Hematopoietic multipotent progenitor cell treated with erythropoietin and hydrocortisone succinate and interleukin-3 and kit ligand, for 17 days (in vitro differentiated cells): Measurements from ENCODE around the gene HNRNPF.
"Not testable (repeated sequence)": the region's sequence is repeated elsewhere in the genome, so short reads cannot be mapped to it uniquely, and the experiment has no call there.

Experiments
- DNase-seq: peaks from one replicate; pipeline ENCODE4 v3.0.0-alpha.2; 2015; ENCODE audit warnings: low spot score

Gene HNRNPF

GRCh38 chr10:43396928-43397624 is 11.9 kb downstream of the HNRNPF start:
- DNase-seq, result peak; percentile 61

- peak; percentile 62 for DNase-seq
These were observed 12.7 kb downstream of the HNRNPF start for GRCh38 chr10:43396061-43396927.

- no peak for DNase-seq
These were observed 13.4 kb downstream of the HNRNPF start for GRCh38 chr10:43395571-43396060.

- DNase-seq, result no peak
These were observed 14.1 kb downstream of the HNRNPF start for GRCh38 chr10:43394868-43395267.

GRCh38 chr10:43393606-43394360 is 15.2 kb downstream of the HNRNPF start:
- DNase-seq, result no peak

- not testable (repeated sequence) for DNase-seq
These were observed 15.8 kb downstream of the HNRNPF start for GRCh38 chr10:43393186-43393585.

GRCh38 chr10:43392748-43393147 is 16.2 kb downstream of the HNRNPF start:
- DNase-seq, result no peak

- DNase-seq, result no peak
These were observed 17.5 kb downstream of the HNRNPF start for GRCh38 chr10:43391496-43391895.

GRCh38 chr10:43390759-43391158 is 18.2 kb downstream of the HNRNPF start:
- peak; percentile 76 for DNase-seq

- DNase-seq, result no peak
These were observed 18.7 kb downstream of the HNRNPF start for GRCh38 chr10:43390333-43390732.

GRCh38 chr10:43389867-43390266 is 19.1 kb downstream of the HNRNPF start:
- no peak for DNase-seq

GRCh38 chr10:43387678-43388032 is 21.3 kb downstream of the HNRNPF start:
- no peak for DNase-seq

- DNase-seq, result no peak
These were observed 21.9 kb downstream of the HNRNPF start for GRCh38 chr10:43386981-43387677.

GRCh38 chr10:43386549-43386948 is 22.4 kb downstream of the HNRNPF start:
- DNase-seq, result no peak

GRCh38 chr10:43385412-43386004 is 23.5 kb downstream of the HNRNPF start:
- DNase-seq, result no peak

- no peak for DNase-seq
These were observed 24.4 kb downstream of the HNRNPF start for GRCh38 chr10:43384252-43385221.

GRCh38 chr10:43383204-43383971 is 25.6 kb downstream of the HNRNPF start:
- no peak for DNase-seq

- DNase-seq, result no peak
These were observed 28.3 kb downstream of the HNRNPF start for GRCh38 chr10:43380610-43381222.

GRCh38 chr10:43377424-43377883 is 31.5 kb downstream of the HNRNPF start:
- no peak for DNase-seq
